Smooth muscle cell (in vitro differentiated cells): ENCODE data around the gene IL3. TPM values are rescaled to one million over a fixed set of nuclear protein-coding genes. Genes with fewer than 3 reads are reported as not detected.

Source experiments
- DNase-seq: peaks from one replicate; lab custom pipeline; 2025; ENCODE audit not compliant: unreplicated experiment; lab: John Stamatoyannopoulos, UW
- H2AFZ ChIP-seq: fragments of 200-600 bp; sonication (generic); 2 replicates; pipeline ENCODE4 v1.6.0; 2016; ENCODE audit warnings: antibody characterized with exemption, low read depth, mild to moderate bottlenecking
- H3F3A ChIP-seq: fragments of 200-600 bp; sonication (generic); 2 replicates; pipeline ENCODE4 v1.6.0; 2017; ENCODE audit warnings: antibody characterized with exemption, low read depth
- H3K27ac ChIP-seq: fragments of 200-600 bp; sonication (generic); 2 replicates; pipeline ENCODE4 v1.5.1; 2016; ENCODE audit warnings: low read depth, mild to moderate bottlenecking
- H3K27me3 ChIP-seq: fragments of 200-600 bp; sonication (generic); 2 replicates; pipeline ENCODE4 v1.6.1; 2016; ENCODE audit warnings: low read depth, mild to moderate bottlenecking
- H3K36me3 ChIP-seq: fragments of 200-600 bp; sonication (generic); 2 replicates; pipeline ENCODE4 v1.5.1; 2016; ENCODE audit warnings: low read depth
- H3K4me1 ChIP-seq: fragments of 200-600 bp; sonication (generic); 2 replicates; pipeline ENCODE4 v1.5.1; 2016; ENCODE audit warnings: low read depth
- H3K4me2 ChIP-seq: fragments of 200-600 bp; sonication (generic); 2 replicates; pipeline ENCODE4 v1.6.0; 2016; ENCODE audit warnings: mild to moderate bottlenecking
- H3K4me3 ChIP-seq: fragments of 200-600 bp; sonication (generic); 2 replicates; pipeline ENCODE4 v1.5.1; 2016; ENCODE audit warnings: mild to moderate bottlenecking
- H3K79me2 ChIP-seq: fragments of 200-600 bp; sonication (generic); 2 replicates; pipeline ENCODE4 v1.6.0; 2016; ENCODE audit warnings: low read depth, mild to moderate bottlenecking
- H3K9ac ChIP-seq: fragments of 200-600 bp; sonication (generic); 2 replicates; pipeline ENCODE4 v1.6.0; 2016; ENCODE audit warnings: low read depth
- H3K9me3 ChIP-seq: fragments of 200-600 bp; sonication (generic); replicated peaks from 2 replicates; pipeline ENCODE4 v1.5.1; 2016; ENCODE audit warnings: low read depth
- H4K20me1 ChIP-seq: fragments of 200-600 bp; sonication (generic); 2 replicates; pipeline ENCODE4 v1.6.0; 2016; ENCODE audit warnings: low read depth
- WGBS: methylation state at CpG from one replicate; pipeline ENCODE4 v1.1.7; 2016; ENCODE audit warnings: low lambda C conversion rate; 5-methylcytosine and 5-hydroxymethylcytosine counted together
- polyA plus RNA-seq: library from polyadenylated mRNA; unstranded; fragments of >200 nt; fragmentation: Nextera tagmentation; extraction: Ambion mirVana; gene quantifications from 2 replicates; pipeline ENCODE4 v1.2.1, GENCODE V29; 2016
- total RNA-seq: library from RNA; depleted of rRNA; stranded (reverse); fragments of >200 nt; gene quantifications from 2 replicates; pipeline ENCODE4 v1.2.3, GENCODE V29; 2014
- TF ChIP-seq, protein P1 (sequence below): fragments of 200-600 bp; sonication (generic); IDR thresholded peaks from 2 replicates; pipeline ENCODE4 v1.5.1; 2017; ENCODE audit warnings: borderline replicate concordance, mild to moderate bottlenecking, antibody characterized with exemption; ENCODE audit not compliant: insufficient read depth, poor library complexity, severe bottlenecking

IL3 gene
- total and polyA plus RNA-seq, 2 experiments from 2014 or later, result not detected

DNA sequence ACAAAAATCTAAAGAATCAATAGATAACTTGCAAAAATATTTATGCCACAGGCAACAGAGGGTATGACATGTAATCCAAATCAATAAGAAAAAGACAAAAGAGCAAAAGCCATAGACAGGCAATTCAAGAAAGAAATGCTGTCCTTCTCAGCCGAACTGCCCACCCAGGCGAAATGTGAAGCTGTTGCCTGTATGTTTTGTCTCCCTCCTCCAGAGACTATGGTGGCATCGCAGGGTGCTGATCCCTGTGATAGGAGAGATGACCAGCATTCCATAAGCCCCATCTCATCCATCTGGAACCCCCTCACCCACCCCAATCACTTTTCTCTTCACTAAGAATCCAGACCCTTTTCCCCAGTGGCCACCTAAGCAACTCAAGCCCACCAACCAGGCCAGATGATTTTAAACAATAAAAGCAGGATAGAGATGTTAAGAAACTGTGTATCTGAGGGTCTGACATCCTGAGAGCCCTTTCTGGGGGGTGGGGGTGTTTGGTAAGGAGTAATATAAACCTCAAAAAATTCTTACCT is 43.7 kb upstream of the IL3 start:
- Histone ChIP-seq H3K27me3 (peaks cover 39% of the 10 kb centered on the region), H4K20me1 (no peaks in the 10 kb centered on the region), H3K4me3 (no peak overlapping the region), H3K36me3 (no peaks in the 10 kb centered on the region), H3K4me2 (no peak overlapping the region), H3K79me2 (no peaks in the 10 kb centered on the region), H3F3A (no peaks in the 10 kb centered on the region), H3K27ac (no peak overlapping the region), H2AFZ (no peak overlapping the region), H3K9me3 (no peaks in the 10 kb centered on the region), H3K9ac (no peak overlapping the region), H3K4me1 (no peaks in the 10 kb centered on the region)
- no peak for DNase-seq
- TF ChIP-seq, protein P1, sequence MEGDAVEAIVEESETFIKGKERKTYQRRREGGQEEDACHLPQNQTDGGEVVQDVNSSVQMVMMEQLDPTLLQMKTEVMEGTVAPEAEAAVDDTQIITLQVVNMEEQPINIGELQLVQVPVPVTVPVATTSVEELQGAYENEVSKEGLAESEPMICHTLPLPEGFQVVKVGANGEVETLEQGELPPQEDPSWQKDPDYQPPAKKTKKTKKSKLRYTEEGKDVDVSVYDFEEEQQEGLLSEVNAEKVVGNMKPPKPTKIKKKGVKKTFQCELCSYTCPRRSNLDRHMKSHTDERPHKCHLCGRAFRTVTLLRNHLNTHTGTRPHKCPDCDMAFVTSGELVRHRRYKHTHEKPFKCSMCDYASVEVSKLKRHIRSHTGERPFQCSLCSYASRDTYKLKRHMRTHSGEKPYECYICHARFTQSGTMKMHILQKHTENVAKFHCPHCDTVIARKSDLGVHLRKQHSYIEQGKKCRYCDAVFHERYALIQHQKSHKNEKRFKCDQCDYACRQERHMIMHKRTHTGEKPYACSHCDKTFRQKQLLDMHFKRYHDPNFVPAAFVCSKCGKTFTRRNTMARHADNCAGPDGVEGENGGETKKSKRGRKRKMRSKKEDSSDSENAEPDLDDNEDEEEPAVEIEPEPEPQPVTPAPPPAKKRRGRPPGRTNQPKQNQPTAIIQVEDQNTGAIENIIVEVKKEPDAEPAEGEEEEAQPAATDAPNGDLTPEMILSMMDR, result no peak
- 78% methylated on average over 3 of the region's 3 CpGs for WGBS

GRCh38 chr5:132017316-132017715 is 43.1 kb upstream of the IL3 start:
- DNase-seq, result no peak
- Histone ChIP-seq H3K9me3 (no peaks in the 10 kb centered on the region), H3F3A (no peaks in the 10 kb centered on the region), H4K20me1 (no peaks in the 10 kb centered on the region), H2AFZ (no peak overlapping the region), H3K27me3 (peaks cover 39% of the 10 kb centered on the region), H3K9ac (no peak overlapping the region), H3K36me3 (no peaks in the 10 kb centered on the region), H3K79me2 (no peaks in the 10 kb centered on the region), H3K27ac (no peak overlapping the region), H3K4me1 (no peaks in the 10 kb centered on the region), H3K4me3 (no peak overlapping the region), H3K4me2 (no peak overlapping the region)
- TF ChIP-seq, protein P1, result no peak
- 43% methylated on average over 4 of the region's 4 CpGs for WGBS

DNA sequence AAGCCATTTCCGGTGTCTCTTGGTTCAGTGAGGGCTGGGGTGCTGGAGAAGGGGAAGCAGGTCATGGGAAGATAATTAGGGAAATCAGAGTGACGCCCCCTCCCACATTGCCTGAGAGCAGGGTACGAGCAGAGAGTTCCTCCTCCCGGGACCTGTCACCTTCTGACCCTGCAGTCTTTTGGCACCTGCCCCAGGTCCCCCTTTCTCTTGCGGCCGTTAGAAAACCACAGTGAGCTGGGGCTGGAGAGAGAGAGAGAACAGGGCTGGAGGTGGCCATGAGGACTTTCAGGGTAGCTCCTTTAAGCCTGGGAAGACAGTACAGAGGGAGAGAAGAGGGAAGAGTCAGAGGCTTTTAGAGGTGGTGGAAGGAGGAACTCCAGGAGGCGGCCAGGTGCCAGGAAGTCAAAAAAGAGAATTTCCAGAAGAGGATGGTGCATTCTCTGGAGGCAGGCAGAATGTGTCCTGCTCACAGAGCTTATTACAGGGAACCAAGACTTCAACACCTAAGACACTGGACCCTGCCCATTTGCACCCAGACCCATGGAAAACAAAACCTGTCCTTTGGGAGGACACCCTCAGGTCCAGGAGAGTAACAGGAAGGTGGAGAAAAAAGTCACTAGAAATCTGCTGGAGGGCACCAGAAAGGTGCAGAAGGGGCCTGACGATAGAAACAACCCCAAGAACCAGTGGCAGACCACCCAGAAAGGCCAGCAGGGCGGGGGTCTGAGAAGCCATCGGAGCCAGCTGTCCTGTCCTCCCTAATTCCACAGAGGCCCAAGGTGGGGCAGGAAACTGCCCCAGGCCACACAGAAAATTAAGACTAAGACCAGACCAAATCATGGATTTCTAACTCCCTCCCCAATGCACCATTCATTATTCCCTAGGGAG is 42.5 kb upstream of the IL3 start:
- TF ChIP-seq, protein P1, result no peak
- H3F3A ChIP-seq, result no peaks in the 10 kb centered on the region
- H3K4me1 ChIP-seq, result no peaks in the 10 kb centered on the region
- H3K4me3 ChIP-seq, result no peak overlapping the region
- H3K27me3 ChIP-seq, result peaks cover 36% of the 10 kb centered on the region
- DNase-seq, result no peak
- no peaks in the 10 kb centered on the region for H4K20me1 ChIP-seq
- no peak overlapping the region for H3K27ac ChIP-seq
- H3K36me3 ChIP-seq, result no peaks in the 10 kb centered on the region
- no peaks in the 10 kb centered on the region for H3K79me2 ChIP-seq
- no peak overlapping the region for H3K9ac ChIP-seq
- H3K9me3 ChIP-seq, result no peaks in the 10 kb centered on the region
- H2AFZ ChIP-seq, result no peak overlapping the region
- H3K4me2 ChIP-seq, result no peak overlapping the region
- 64% methylated on average over 10 of the region's 10 CpGs for WGBS
